NCI-H2196 treated with DMSO at 0.1 percent for 48 hours (cell line): Measurements from ENCODE around the gene SORBS2.

Experiments used
- DNase-seq: peaks from one replicate; lab custom pipeline; 2025; ENCODE audit not compliant: unreplicated experiment; lab: John Stamatoyannopoulos, UW

Gene SORBS2

DNA sequence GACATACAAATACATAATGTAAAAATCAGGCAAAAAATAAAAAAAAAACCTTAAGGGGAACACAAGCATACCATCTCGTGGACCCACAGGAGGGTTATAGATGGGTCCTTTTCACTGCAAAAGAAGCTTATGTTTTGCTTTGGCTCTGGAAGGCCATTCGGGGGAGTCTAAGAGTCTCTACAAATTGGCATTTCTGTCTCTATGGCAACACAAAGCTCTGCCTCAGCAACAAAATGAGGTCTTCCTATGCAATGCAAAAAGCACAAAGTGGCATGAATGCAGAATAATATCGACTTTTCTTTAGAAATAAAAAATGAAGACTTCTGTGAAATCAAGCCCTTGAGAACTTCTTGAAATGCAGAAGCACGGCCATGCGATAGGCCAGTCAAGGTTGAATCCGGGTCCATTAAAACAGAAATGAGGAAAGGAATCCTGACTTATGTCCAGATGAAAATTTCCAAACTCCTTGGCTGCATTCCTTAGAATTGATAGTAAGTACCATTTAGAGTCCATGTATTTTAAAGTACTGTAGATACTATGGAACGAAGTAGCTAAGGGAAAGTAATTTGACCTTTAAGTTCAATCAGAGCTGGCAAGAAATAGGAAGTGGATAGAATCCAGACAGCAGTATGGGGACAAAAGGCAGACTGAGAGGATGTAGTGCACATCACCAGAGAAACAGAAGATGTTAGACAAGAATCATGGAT, 213.0 kb downstream of the SORBS2 start:
- DNase-seq, result no peak

- no peak for DNase-seq
Observed at GRCh38 chr4:185597532-185598188, 214.3 kb downstream of the SORBS2 start.

DNA sequence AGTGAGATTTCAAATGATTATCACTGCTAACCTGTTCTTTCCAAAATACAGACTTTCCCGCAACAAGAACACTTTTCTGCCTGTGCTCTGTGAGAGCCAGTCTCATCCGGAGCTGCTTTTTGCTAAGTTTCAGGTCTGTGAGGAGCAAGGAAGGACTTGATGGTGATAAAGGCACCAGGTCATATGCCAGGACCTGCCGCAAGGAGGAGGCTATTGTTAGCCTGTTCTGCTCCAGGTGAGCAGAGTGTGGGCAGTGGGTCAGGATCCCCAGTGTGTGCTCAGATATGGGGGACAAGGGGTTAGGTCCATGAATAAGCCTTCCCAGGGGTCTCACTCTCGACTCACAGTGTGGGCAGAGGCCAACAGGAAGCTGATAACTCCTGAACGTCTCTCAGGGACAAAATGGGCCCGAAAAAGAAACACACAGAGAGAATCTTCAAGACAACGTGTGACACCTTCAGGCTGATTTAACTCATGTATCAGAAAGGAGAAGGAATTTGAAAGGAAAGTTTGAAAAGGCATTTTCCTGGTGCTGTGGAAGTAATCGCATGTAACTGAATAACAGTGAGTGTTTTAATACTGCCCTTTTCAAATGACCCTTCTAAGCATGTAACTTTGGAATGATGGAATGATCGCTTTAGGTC, 219.0 kb downstream of the SORBS2 start:
- no peak for DNase-seq

DNA sequence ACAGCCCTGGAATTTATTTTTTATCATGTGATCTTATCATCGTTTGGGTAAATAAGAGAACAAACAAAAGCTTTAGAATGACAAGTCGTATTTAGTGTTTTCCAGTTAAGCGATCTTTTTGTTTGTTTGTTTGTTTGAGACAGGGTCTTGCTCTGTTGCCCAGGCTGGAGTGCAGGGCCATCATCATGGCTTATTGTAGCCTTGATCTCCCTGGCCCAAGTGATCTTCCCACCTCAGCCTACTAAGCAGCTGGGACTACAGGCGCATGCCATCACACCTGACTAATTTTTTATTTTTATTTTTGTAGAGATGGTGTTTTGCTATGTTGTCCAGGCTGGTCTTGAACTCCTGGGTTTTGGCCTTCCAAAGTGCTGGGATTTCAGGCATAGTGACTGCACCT, 219.6 kb downstream of the SORBS2 start:
- no peak for DNase-seq

DNA sequence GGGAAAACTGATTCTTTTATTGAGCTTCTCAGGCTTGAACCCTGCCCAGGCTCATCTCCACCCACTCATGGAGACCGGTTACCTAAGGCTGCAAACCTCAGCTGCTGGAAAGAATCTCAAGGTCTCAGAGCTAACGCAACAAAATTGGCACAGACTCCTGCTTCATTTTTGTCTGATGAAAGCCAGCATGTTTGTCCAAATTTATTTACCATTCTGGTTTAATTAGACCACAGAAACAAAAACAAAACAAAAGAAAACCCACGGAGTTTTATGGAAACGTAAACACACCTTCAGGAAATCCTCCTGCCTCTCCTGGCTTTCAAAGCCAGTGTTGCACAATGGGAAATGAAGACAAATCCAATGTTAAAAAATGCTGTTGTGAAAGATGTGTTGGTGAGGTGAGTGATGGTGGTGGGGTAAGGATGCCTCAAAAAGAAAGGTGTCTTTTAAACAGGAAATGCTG, 220.3 kb downstream of the SORBS2 start:
- DNase-seq, result no peak

DNA sequence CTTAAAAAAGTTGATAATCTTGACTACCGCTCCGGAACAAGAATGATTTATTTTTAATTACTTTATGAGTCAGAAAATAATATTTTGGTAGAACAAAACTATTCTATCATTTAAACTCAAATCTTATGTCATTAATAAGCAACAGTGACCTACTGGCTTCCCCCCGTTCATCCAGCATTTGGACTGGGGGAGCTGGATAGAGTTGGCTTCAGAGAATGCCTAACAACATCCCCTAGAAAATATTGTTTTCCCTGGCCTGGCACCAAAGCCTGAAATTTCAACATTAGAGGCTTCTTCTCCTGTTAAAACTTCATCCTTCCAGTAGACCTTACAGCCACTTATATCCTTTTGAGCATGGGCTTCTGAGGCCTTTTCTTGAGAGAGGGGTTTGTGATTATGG, 221.0 kb downstream of the SORBS2 start:
- no peak for DNase-seq

DNA sequence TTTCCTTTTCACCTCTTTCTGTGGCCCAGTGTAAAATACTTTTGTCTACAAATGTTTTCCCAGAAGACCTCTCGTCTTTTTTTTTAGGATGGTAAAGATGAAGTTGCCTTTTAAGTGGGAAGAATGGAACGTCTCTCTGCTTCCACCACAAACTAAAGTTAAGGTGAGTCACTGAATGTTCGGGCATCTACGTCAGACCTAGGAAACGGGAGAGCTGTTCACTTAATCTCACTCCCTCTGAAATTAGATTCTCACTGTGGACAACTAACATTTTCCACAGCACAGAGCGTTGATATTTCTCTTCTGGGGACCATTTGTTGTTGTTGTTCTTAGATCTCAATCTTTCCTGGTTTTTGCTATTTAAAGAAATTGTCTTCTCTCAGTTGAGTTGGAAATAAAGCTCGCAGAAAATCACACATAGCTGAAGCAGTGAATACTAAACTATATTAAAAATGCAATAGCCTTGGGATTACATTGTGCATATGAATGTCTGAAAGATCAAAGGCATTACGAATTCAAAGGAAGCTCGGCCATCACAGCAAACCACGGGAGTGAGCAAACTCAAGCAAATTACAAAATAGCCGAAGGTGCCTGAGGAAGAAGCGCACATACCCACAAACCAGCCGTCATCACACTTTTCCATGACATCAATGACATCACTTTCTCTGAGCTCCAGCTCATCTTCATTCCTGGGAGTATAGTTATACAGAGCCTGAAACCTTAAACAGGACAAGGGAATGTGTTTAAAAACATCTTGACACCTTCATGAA, 222.7 kb downstream of the SORBS2 start:
- no peak for DNase-seq

DNA sequence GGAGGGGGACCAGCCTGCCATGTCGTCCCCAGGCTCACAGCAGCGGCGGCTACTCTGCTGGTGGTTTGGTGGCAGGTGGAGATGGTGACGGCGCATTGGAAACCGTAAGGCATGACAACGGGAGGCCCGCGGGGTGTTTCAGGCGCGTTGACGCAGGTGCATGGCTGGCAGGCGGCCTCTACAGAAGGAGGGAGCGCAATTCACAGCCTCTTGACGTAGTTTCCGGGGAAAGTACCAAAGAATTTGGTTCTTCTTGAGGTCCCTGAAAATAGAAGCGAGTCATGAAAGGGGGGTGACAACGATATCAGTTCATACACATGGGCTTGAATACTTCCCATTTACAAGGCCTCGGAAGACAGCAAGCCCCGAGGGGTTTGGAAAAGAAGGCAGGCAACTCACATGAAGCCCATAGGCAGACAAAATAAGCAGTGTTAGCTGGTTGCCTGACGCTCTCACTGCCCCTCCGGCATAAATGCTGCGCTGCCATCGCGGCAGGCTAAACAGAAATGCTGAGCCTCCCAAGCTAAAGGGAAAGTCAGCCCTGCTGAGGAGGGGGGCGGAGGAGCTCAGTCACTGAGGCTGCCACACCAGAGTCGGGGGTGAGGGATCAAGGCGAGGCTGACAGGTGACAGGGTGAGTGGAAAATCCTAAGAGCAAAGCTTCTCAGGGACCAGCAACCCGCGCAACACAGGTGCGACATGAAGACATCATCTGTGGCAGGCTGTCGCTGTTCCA, 224.4 kb downstream of the SORBS2 start:
- no peak for DNase-seq

DNA sequence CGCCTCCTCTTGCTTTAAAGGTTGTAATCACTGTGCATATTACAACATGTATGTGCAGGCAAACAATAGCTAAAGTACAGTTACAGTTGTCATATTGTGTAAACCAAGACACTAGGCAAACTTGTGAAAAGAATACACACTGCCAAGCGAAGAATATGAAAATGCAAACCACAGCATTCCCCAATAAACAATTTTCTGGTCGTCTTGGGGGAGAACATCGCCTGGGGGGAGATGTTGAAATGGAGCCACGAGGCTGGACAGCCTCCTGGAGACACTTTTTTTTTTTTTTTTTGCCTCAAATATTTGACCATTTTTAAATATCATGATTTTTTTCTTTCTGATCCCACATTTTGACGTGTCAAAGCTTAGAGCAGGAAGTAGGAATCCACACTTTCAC, 225.0 kb downstream of the SORBS2 start:
- DNase-seq, result no peak

DNA sequence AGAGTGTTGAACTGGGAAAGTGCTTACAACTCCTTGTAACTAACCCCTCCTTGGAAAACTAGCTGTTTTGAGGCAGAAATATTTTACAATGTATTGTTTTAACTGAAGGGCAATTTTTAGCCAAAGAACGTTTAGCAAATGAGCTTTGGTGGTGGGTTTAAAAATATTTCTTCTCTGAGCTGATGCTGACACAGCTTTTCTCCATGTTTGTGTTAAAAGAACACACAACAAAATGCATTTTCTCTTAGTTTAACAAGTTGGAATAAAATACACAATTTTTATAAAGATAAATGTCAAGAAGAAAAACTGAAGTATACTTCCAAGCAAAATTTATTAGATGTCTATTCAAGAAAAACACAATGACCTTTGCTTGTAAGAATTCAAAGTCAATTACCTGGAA, 226.8 kb downstream of the SORBS2 start:
- no peak for DNase-seq

GRCh38 chr4:185583813-185584212, 228.2 kb downstream of the SORBS2 start:
- no peak for DNase-seq

DNA sequence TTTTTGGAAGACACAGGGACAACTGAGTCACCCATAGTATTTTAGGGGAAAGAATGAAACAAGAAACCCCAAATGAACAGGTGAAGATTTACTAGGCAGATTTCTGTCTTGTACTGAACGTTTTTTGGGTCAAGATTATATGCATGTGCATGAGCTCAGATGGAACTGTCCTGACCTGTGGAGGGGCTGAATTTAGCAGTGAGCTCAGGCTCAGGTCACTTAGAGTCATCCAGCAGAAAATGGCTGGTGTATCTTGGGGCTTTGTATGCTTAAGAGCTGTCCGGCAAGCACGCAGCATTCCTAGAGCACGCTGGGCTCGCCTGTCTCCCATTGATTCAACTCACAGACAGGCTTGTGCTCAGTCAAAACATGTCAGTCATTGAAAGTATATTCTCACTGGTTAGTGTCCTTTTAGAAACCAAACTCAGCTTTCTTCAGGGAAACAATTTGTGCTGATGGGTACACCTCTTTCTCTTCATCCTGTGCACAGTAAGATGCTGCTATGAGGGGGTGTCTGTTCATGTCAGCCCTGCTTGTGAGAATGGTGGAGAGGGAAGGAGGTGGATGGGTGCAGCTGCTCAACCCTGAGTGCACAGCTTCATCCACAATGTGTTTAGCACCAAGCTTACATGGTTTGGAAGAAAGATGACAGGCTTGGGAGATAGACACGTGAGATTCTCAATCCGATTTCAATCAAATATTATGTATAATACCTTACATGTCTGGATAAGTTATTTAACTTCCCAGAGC, 229.2 kb downstream of the SORBS2 start:
- no peak for DNase-seq

DNA sequence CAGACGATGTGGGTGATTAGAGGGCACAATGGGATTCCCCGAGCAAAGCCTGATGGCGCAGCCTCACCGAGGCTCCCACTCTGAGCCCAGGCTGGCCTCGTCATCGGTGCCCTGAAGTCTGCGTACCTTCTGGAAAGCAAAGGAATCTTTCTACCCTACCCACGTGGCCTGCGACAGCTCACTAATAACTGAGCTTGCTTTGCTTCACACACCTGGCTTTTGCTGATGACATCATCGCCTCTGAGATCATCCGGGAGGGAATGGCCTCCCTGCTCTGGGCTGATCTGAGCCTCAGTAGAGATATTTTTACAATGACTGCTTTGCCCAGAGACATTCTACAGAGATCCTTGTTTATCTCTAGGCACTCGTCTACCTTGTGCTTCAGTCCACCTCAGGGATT, 231.3 kb downstream of the SORBS2 start:
- no peak for DNase-seq

DNA sequence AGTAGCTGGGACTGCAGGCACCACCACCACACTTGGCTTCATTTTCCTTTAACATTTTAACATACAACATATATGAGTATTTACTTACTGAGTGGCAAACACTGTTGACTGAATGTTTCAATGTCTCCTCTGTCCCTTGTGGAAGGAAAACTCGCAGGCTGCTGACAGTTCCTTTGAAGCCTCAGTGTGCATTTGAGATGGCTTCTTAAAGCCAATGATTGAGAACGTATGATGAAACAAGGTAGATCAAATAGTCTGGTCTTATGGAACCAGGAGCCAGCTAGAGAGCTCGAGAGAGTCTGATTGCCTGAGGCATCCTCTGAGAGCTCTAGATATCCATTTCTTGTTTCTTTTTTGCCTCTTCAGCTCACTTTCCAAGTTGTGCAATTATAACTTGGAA, 233.7 kb downstream of the SORBS2 start:
- no peak for DNase-seq

DNA sequence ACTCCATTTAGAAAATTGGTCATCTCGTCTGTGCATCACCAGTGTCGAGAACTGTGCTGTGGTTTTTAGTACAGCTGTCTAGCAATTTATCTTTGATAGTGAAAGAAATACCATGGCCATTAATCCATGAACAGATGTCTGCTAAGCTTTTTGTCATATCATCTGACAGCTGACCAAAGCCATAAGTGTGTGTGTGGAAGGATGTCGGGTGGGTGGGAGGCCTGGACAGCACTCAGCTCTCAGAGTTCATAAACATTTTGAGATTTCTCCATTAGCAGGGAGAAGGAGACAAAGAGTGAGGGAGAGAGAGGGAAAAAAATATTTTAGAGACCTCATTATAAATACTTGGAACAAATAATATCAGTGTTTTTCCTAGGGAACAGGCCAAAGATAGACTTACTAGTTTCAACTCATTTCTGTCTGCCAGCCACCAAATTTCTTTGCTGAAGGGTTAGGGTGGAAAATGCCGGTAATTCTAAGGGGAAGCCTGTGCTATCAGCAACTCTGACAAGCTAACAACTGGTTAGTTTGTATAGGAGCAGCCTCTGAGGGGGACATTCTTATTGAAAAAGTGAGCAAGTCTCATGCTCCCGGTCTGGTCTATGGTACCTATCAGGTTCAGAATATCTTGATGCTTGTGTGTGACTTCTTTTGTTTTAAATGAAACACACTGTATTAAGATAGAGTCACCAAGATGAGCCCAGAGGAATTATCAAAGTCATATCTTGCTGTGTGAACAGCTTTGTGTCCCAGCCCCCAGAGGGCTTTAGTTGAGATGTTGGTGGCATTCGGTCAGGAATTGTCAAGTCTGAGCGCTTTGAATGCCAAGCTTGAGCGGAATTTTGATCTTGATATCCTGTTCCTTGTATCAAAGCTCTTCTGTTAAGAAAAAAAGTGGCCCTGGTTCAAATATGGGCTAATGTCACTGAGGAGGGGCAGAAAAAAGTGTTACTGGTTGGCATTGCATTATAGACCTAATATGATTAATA, 234.7 kb downstream of the SORBS2 start:
- DNase-seq, result no peak

DNA sequence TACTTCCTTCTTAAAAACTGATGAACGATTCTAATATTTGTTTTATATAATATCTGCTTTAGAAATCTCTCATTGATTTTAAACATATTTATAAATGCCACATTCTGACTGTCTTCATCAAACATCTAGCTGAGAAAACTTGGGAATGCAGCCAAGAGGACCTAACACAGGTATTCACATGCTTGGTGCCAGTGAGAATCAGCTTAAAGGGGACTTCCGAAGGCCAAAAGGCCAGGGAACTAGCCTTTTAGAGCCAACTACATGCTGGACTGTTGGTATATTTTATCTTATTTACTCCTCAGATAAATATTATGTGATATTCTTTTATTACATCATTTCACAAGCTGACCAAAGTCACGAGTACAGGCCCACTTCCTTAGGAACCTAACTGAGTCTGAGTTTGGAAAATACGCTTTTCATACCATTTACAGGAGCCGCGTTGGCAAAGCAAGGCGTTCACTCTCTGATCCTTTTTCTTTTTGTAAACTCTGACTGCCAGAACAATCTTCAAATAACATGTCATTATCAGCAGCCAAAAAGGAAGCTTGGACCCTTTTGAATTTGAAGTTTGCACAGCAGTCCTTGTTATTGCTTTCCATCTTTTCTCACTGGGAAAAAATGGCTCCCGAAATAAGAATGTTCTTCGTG, 235.6 kb downstream of the SORBS2 start:
- DNase-seq, result no peak

- DNase-seq, result peak; percentile 3
Observed at GRCh38 chr4:185573651-185574199, 238.3 kb downstream of the SORBS2 start.

DNA sequence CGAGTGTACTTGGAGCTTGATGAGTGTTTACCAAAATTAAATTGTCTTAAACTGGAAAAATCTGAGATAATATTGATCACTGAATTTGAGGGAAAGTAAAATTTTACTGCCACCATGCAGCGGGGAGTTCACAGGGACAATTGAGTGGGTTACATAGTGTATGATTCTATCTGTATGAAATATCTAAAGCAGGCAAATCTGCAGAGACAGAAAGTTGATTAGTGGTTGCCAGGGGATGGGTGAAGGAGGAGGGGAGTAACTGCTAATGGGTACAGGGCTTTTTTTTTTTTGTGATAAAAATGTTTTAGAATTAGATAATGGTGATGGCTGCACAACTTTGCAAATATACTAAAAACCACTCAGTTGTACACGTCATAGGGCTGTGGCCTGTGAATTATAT, 241.3 kb downstream of the SORBS2 start:
- DNase-seq, result no peak
